HG03342 (cell line): ENCODE results near the gene ARHGAP32.

Source experiments
- ATAC-seq: cut with Tn5 transposase; IDR thresholded peaks from one replicate; pipeline ENCODE4 v1.9.1; 2021; ENCODE audit warnings: mild to moderate bottlenecking, moderate library complexity; ENCODE audit not compliant: unreplicated experiment

ARHGAP32 gene

DNA sequence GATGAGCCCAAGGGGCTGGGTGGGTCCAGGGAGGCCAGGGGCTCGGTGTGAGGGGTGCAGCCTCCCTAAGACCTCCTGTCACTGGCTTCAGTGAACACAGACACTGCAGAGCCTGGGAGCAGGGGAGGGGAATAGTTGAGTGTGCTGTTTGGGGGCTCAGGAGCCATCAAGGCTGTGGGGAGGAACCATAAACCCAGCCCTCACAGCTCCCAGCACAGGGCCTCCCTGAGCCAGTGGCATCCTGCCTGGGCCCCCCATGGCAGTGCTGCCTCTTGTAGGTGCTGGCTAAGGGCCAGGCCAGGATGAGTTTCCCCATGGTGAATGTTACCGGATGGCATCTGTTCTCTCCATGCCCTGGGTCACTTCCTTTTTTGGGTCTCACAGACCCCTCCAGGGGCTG lies 275.4 kb downstream of the ARHGAP32 start:
- no peak for ATAC-seq

GRCh38 chr11:128916037-128916572 lies 276.0 kb downstream of the ARHGAP32 start:
- no peak for ATAC-seq

- no peak for ATAC-seq
Measured at GRCh38 chr11:128915149-128915521, 277.0 kb downstream of the ARHGAP32 start.
